ENCODE results near the gene CDC37. TPM values are rescaled to one million over a fixed set of nuclear protein-coding genes. Genes with fewer than 3 reads are reported as not detected.

The CDC37 gene
- total RNA-seq, 3 donors from 2014 or later, result 141 to 213 (median 172) TPM

DNA sequence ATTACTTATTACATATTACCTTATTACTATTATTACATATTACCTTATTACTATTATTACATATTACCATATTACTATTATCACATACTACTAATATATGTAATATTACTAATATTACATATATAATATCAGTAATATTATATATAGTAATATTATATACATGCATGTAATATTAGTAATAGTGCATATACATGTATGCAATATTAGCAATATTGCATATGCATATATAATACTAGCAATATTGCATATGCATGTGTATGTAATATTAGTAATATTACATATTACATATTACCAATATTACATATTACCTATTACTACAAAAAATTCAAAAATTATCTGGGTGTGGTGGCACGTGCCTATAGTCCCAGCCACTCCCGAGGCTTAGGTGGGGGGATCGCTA, 39.4 kb upstream of the CDC37 start:
- Histone ChIP-seq H3K9me3 (no peaks in the 10 kb centered on the region), H3K4me3 (no peak overlapping the region), H3K27ac (no peak overlapping the region), H3K27me3 (no peaks in the 10 kb centered on the region), H3K36me3 (no peaks in the 10 kb centered on the region), H3K4me1 (no peaks in the 10 kb centered on the region)
- no peak for DNase-seq (ENCODE audit: low spot score in 2 of 2)
- intact Hi-C loops (cut with DNase I; ENCODE audit: low total_unique reads), result no loop called here
- TF ChIP-seq CTCF (IDR thresholded peaks at IDR 0.05) (no peak), POLR2A (IDR thresholded peaks at IDR 0.05) (no peak), POLR2AphosphoS5 (IDR thresholded peaks at IDR 0.05) (no peak)

GRCh38 chr19:10439588-10439987, 36.2 kb upstream of the CDC37 start:
- no peaks in the 10 kb centered on the region for H3K4me1 ChIP-seq
- no peak overlapping the region for H3K4me3 ChIP-seq
- no peak for TF ChIP-seq CTCF (IDR thresholded peaks at IDR 0.05)
- no peak for TF ChIP-seq POLR2A (IDR thresholded peaks at IDR 0.05)
- TF ChIP-seq POLR2AphosphoS5 (IDR thresholded peaks at IDR 0.05), result no peak
- intact Hi-C loops (cut with DNase I; ENCODE audit: low total_unique reads), result no loop called here
- no peaks in the 10 kb centered on the region for H3K9me3 ChIP-seq
- no peaks in the 10 kb centered on the region for H3K27me3 ChIP-seq
- DNase-seq (ENCODE audit: low spot score in 2 of 2), result no peak
- H3K27ac ChIP-seq, result no peak overlapping the region
- no peaks in the 10 kb centered on the region for H3K36me3 ChIP-seq

DNA sequence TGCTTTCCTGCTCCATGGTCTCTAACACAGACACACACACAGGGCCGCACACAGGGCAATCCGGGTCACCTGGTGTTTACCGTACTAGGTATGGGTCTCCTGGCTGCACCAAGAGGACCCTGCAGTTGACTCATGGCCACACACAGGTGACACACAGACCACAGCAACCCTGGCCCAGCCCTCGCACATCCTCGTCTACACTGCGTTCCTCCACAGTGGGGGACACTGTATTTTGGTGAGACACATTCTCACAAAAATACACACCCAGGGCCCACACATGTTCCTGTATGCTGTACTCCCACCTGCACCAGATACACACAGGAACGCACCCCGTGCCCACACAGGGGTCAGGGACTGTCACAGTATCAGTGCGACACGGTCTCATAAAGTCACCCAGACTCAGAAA, 29.8 kb upstream of the CDC37 start:
- H3K36me3 ChIP-seq, result no peaks in the 10 kb centered on the region
- no peak for DNase-seq (ENCODE audit: low spot score in 2 of 2)
- no peak for TF ChIP-seq POLR2AphosphoS5 (IDR thresholded peaks at IDR 0.05)
- TF ChIP-seq CTCF (IDR thresholded peaks at IDR 0.05), result no peak
- TF ChIP-seq POLR2A (IDR thresholded peaks at IDR 0.05), result no peak
- no peak overlapping the region for H3K4me3 ChIP-seq
- intact Hi-C loops (cut with DNase I; ENCODE audit: low total_unique reads), result no loop called here
- peaks cover 3 to 7% of the 10 kb centered on the region in 2 donors for H3K4me1 ChIP-seq
- H3K27me3 ChIP-seq, result no peaks in the 10 kb centered on the region
- H3K27ac ChIP-seq, result peak overlapping the region in 1 of 2 donors; percentile 70
- no peaks in the 10 kb centered on the region for H3K9me3 ChIP-seq

DNA sequence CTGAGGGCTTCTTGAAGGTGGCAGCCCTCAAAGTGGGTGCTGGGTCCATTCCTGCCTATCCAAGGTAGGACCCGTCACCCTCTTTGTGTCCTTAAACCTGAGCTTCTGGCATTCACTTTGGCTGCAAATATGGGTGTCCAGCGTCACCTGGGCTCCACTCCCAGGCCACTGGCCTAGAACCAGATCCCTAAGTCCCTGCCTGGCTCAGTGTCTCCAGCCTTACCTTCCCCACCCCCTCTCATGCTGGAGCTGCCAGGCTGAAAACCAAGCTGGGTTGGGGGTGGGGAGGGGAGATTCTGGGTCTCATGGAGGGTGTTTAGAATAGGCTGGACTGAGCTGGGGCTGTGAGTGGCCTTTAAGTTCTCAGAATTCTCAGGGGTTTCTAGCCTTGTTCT, 29.4 kb upstream of the CDC37 start:
- H3K27me3 ChIP-seq, result no peaks in the 10 kb centered on the region
- H3K9me3 ChIP-seq, result no peaks in the 10 kb centered on the region
- peak overlapping the region in 2 of 3 donors; percentile 61 to 79 for H3K4me3 ChIP-seq
- H3K4me1 ChIP-seq, result peaks cover 3 to 7% of the 10 kb centered on the region in 2 donors
- TF ChIP-seq POLR2A (IDR thresholded peaks at IDR 0.05) (no peak), POLR2AphosphoS5 (IDR thresholded peaks at IDR 0.05) (no peak), CTCF (IDR thresholded peaks at IDR 0.05) (no peak)
- H3K36me3 ChIP-seq, result no peaks in the 10 kb centered on the region
- intact Hi-C loops (cut with DNase I; ENCODE audit: low total_unique reads), result no loop called here
- peak overlapping the region in 1 of 2 donors; percentile 70 for H3K27ac ChIP-seq
- no peak for DNase-seq (ENCODE audit: low spot score in 2 of 2)

GRCh38 chr19:10431943-10432735, 28.8 kb upstream of the CDC37 start:
- no peak for DNase-seq (ENCODE audit: low spot score in 2 of 2)
- Histone ChIP-seq H3K27me3 (no peaks in the 10 kb centered on the region), H3K27ac (peak overlapping the region; percentile 57 to 70)

More at GRCh38 chr19:10431943-10432735, 28.8 kb upstream of the CDC37 start:
- Histone ChIP-seq H3K9me3 (no peaks in the 10 kb centered on the region), H3K36me3 (no peaks in the 10 kb centered on the region), H3K4me3 (peak overlapping the region; percentile 61 to 79 (median 76)), H3K4me1 (peaks cover 3 to 7% of the 10 kb centered on the region in 2 donors)
- TF ChIP-seq POLR2AphosphoS5 (IDR thresholded peaks at IDR 0.05), result no peak
- no peak for TF ChIP-seq CTCF (IDR thresholded peaks at IDR 0.05)
- TF ChIP-seq POLR2A (IDR thresholded peaks at IDR 0.05), result no peak
- intact Hi-C loops (cut with DNase I; ENCODE audit: low total_unique reads), result no loop called here

Data from breast epithelium (tissue), 4 donors.